K562 treated with DMSO at 1 percent for 12 hours (cell line): Measurements from ENCODE around the gene MYO1H. TPM values are rescaled to one million over a fixed set of nuclear protein-coding genes. Genes with fewer than 3 reads are reported as not detected.

Source experiments
- total RNA-seq: library from RNA; unstranded; fragments of 300-600 nt; gene quantifications from 2 replicates; pipeline ENCODE4 v1.2.3, GENCODE V29; 2022; ENCODE audit not compliant: insufficient read depth

Gene MYO1H
- not detected in 2 replicates for total RNA-seq

GRCh38 chr12:109347589-109347988 is at the start of gene MYO1H:
MYO1H (plus strand) TSS chr12:109347900; CDS start chr12:109347961, 61 bp downstream.

GRCh38 chr12:109308534-109309380 is 38.9 kb upstream of the MYO1H start, which contains the start of gene FOXN4:
FOXN4 (minus strand) TSS chr12:109309284; CDS start chr12:109308321, 963 bp downstream.

GRCh38 chr12:109477185-109477962 is 129.7 kb downstream of the MYO1H start, which contains the start of the genes KCTD10 and UBE3B:
KCTD10 (minus strand) TSS chr12:109477300; CDS start chr12:109477262, 38 bp downstream.
UBE3B (plus strand) TSS chr12:109477634; CDS start chr12:109483552, 5,918 bp downstream.

Other genes starting within 250 kb of the MYO1H start
- 1.3 and 6.3 TPM in 2 replicates for gene ACACB, start 231.3 kb upstream of the MYO1H start, total RNA-seq
- gene FOXN4, start 38.6 kb upstream of the MYO1H start, total RNA-seq: not detected in 2 replicates
- 8.8 and 15.9 TPM in 2 replicates for gene KCTD10, start 129.4 kb downstream of the MYO1H start, total RNA-seq
- gene UBE3B, start 129.7 kb downstream of the MYO1H start, total RNA-seq: 7.7 and 24.1 TPM in 2 replicates
- gene MMAB, start 225.6 kb downstream of the MYO1H start, total RNA-seq: 20.5 and 34.5 TPM in 2 replicates
- gene MVK, start 225.9 kb downstream of the MYO1H start, total RNA-seq: 29.6 and 36.5 TPM in 2 replicates